BLaER1 (cell line): ENCODE results near the gene HYAL4.
"Not testable (repeated sequence)": the region's sequence is repeated elsewhere in the genome, so short reads cannot be mapped to it uniquely, and the experiment has no call there.

Source experiments
- H3K27ac ChIP-seq: shearing (Covaris generic); formaldehyde crosslinking; 2 replicates; pipeline ENCODE4 v1.8.1; 2022
- H3K27me3 ChIP-seq: shearing (Covaris generic); formaldehyde crosslinking; 2 replicates; pipeline ENCODE4 v1.8.1; 2022
- H3K36me3 ChIP-seq: shearing (Covaris generic); formaldehyde crosslinking; 2 replicates; pipeline ENCODE4 v1.8.1; 2022
- H3K4me1 ChIP-seq: shearing (Covaris generic); formaldehyde crosslinking; 2 replicates; pipeline ENCODE4 v1.8.1; 2022
- H3K4me2 ChIP-seq: shearing (Covaris generic); formaldehyde crosslinking; 2 replicates; pipeline ENCODE4 v1.8.1; 2022
- H3K4me3 ChIP-seq: shearing (Covaris generic); formaldehyde crosslinking; 2 replicates; pipeline ENCODE4 v1.8.1; 2022
- H3K9ac ChIP-seq: shearing (Covaris generic); formaldehyde crosslinking; 2 replicates; pipeline ENCODE4 v1.8.1; 2022
- H3K9me3 ChIP-seq: shearing (Covaris generic); formaldehyde crosslinking; 2 replicates; pipeline ENCODE4 v1.8.1; 2022
- H4K20me1 ChIP-seq: shearing (Covaris generic); formaldehyde crosslinking; 2 replicates; pipeline ENCODE4 v1.8.1; 2022
- Cebpa-rat ChIP-seq: shearing (Covaris generic); IDR thresholded peaks from 2 replicates; pipeline ENCODE4 v1.8.1; 2022

HYAL4 gene

GRCh38 chr7:123845823-123846216 lies 851 bp downstream of the HYAL4 start:
- Histone ChIP-seq H3K4me1 (peaks cover 14% of the 10 kb centered on the region), H3K9ac (no peak overlapping the region; the same call in 1 of the 2 replicates), H3K4me2 (peak overlapping the region; percentile 58), H3K4me3 (no peak overlapping the region), H3K27ac (no peak overlapping the region), H3K27me3 (no peaks in the 10 kb centered on the region), H4K20me1 (no peaks in the 10 kb centered on the region), H3K9me3 (no peaks in the 10 kb centered on the region), H3K36me3 (no peaks in the 10 kb centered on the region)
- TF ChIP-seq Cebpa-rat = no peak

GRCh38 chr7:123846217-123846891 lies 1.4 kb downstream of the HYAL4 start:
- no peaks in the 10 kb centered on the region for H4K20me1 ChIP-seq
- TF ChIP-seq Cebpa-rat = no peak
- H3K27ac ChIP-seq = peak overlapping the region; percentile 10; the same call in 1 of the 2 replicates

GRCh38 chr7:123847868-123848267 lies 2.9 kb downstream of the HYAL4 start:
- TF ChIP-seq Cebpa-rat = no peak
- Histone ChIP-seq H3K27me3 (no peaks in the 10 kb centered on the region), H3K36me3 (no peaks in the 10 kb centered on the region), H3K9me3 (no peaks in the 10 kb centered on the region), H3K27ac (no peak overlapping the region), H4K20me1 (no peaks in the 10 kb centered on the region), H3K4me3 (no peak overlapping the region), H3K4me2 (no peak overlapping the region), H3K9ac (no peak overlapping the region), H3K4me1 (peaks cover 14% of the 10 kb centered on the region)

More at GRCh38 chr7:123846217-123846891, 1.4 kb downstream of the HYAL4 start:
- no peak overlapping the region for H3K4me3 ChIP-seq
- peak overlapping the region; percentile 58 for H3K4me2 ChIP-seq
- H3K36me3 ChIP-seq = no peaks in the 10 kb centered on the region
- no peaks in the 10 kb centered on the region for H3K27me3 ChIP-seq
- H3K9me3 ChIP-seq = no peaks in the 10 kb centered on the region
- H3K4me1 ChIP-seq = peaks cover 14% of the 10 kb centered on the region
- no peak overlapping the region; the same call in 1 of the 2 replicates for H3K9ac ChIP-seq

GRCh38 chr7:123849855-123850254 lies 4.9 kb downstream of the HYAL4 start:
- Histone ChIP-seq H3K9me3 (no peaks in the 10 kb centered on the region), H3K36me3 (no peaks in the 10 kb centered on the region), H3K4me1 (peaks cover 14% of the 10 kb centered on the region), H3K4me3 (no peak overlapping the region), H3K4me2 (no peak overlapping the region), H3K27ac (no peak overlapping the region), H4K20me1 (no peaks in the 10 kb centered on the region), H3K27me3 (no peaks in the 10 kb centered on the region), H3K9ac (no peak overlapping the region)
- no peak for TF ChIP-seq Cebpa-rat

GRCh38 chr7:123851404-123851803 lies 6.4 kb downstream of the HYAL4 start:
- not testable (repeated sequence) for H3K4me3 ChIP-seq, H4K20me1 ChIP-seq, H3K9ac ChIP-seq, H3K27me3 ChIP-seq, H3K9me3 ChIP-seq, H3K4me2 ChIP-seq, H3K4me1 ChIP-seq, H3K36me3 ChIP-seq, H3K27ac ChIP-seq

- not testable (repeated sequence) for H3K27me3 ChIP-seq, H3K9ac ChIP-seq, H3K27ac ChIP-seq, H3K4me1 ChIP-seq, H3K4me3 ChIP-seq, H4K20me1 ChIP-seq, H3K4me2 ChIP-seq, H3K36me3 ChIP-seq
- peaks cover 14% of the 10 kb centered on the region for H3K9me3 ChIP-seq
These were observed 9.3 kb downstream of the HYAL4 start for GRCh38 chr7:123854291-123854690.

- H3K4me2 ChIP-seq, H3K4me3 ChIP-seq, H3K36me3 ChIP-seq, H4K20me1 ChIP-seq, H3K27ac ChIP-seq, H3K9ac ChIP-seq, H3K27me3 ChIP-seq, H3K4me1 ChIP-seq: not testable (repeated sequence)
- H3K9me3 ChIP-seq = peaks cover 14% of the 10 kb centered on the region
These were observed 11.5 kb downstream of the HYAL4 start for GRCh38 chr7:123856428-123856827.

- Histone ChIP-seq H3K4me2 (no peak overlapping the region), H3K9ac (no peak overlapping the region), H4K20me1 (no peaks in the 10 kb centered on the region), H3K9me3 (0 out of 2 replicates have a peak, but pooled peaks cover 6% of the 10 kb centered on the region), H3K36me3 (no peaks in the 10 kb centered on the region), H3K27ac (no peak overlapping the region), H3K4me1 (no peaks in the 10 kb centered on the region), H3K4me3 (no peak overlapping the region), H3K27me3 (no peaks in the 10 kb centered on the region)
- no peak for TF ChIP-seq Cebpa-rat
These were observed 15.9 kb downstream of the HYAL4 start for GRCh38 chr7:123860848-123861247.

- no peaks in the 10 kb centered on the region for H3K4me1 ChIP-seq
- no peak overlapping the region for H3K27ac ChIP-seq
- no peak for TF ChIP-seq Cebpa-rat
- no peaks in the 10 kb centered on the region for H3K36me3 ChIP-seq
- no peaks in the 10 kb centered on the region for H3K27me3 ChIP-seq
- H4K20me1 ChIP-seq = no peaks in the 10 kb centered on the region
- H3K4me2 ChIP-seq = no peak overlapping the region
- H3K4me3 ChIP-seq = no peak overlapping the region
- H3K9ac ChIP-seq = no peak overlapping the region
- H3K9me3 ChIP-seq = peaks cover 5% of the 10 kb centered on the region
These were observed 17.8 kb downstream of the HYAL4 start for GRCh38 chr7:123862775-123863174.

- Histone ChIP-seq H3K4me1 (no peaks in the 10 kb centered on the region), H3K9ac (no peak overlapping the region), H4K20me1 (no peaks in the 10 kb centered on the region), H3K9me3 (peaks cover 5% of the 10 kb centered on the region), H3K4me3 (no peak overlapping the region), H3K27me3 (no peaks in the 10 kb centered on the region), H3K36me3 (no peaks in the 10 kb centered on the region), H3K4me2 (no peak overlapping the region), H3K27ac (no peak overlapping the region)
- TF ChIP-seq Cebpa-rat = no peak
These were observed 18.5 kb downstream of the HYAL4 start for GRCh38 chr7:123863461-123863860.

GRCh38 chr7:123864012-123864411 lies 19.0 kb downstream of the HYAL4 start:
- H3K9ac ChIP-seq = no peak overlapping the region
- no peak overlapping the region for H3K4me3 ChIP-seq
- no peak overlapping the region for H3K27ac ChIP-seq
- H3K36me3 ChIP-seq = no peaks in the 10 kb centered on the region
- no peak for TF ChIP-seq Cebpa-rat
- no peak overlapping the region for H3K4me2 ChIP-seq
- H3K27me3 ChIP-seq = no peaks in the 10 kb centered on the region
- H3K4me1 ChIP-seq = no peaks in the 10 kb centered on the region
- H3K9me3 ChIP-seq = peaks cover 5% of the 10 kb centered on the region
- no peaks in the 10 kb centered on the region for H4K20me1 ChIP-seq
